Measurements from ENCODE around the gene FOSL2.

The FOSL2 gene

DNA sequence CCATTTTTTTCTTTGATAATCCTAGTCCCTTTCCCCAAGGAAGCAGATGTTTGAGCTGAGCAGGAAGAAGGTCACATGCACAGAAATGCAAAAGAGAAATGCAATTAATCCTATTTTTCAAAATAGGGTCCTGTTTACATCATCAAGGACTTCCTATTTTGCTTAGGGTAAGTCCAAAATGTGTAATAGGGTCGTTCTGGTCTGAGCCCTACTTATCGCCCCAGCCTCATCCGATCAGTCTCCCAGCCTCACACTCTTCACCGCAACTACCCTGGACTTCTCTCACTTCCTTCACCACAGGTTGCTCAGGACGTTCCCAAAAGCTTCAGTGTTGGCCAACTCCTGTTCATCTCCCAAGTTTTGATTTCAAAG is 32.8 kb downstream of the FOSL2 start:
- TF ChIP-seq, protein P1, sequence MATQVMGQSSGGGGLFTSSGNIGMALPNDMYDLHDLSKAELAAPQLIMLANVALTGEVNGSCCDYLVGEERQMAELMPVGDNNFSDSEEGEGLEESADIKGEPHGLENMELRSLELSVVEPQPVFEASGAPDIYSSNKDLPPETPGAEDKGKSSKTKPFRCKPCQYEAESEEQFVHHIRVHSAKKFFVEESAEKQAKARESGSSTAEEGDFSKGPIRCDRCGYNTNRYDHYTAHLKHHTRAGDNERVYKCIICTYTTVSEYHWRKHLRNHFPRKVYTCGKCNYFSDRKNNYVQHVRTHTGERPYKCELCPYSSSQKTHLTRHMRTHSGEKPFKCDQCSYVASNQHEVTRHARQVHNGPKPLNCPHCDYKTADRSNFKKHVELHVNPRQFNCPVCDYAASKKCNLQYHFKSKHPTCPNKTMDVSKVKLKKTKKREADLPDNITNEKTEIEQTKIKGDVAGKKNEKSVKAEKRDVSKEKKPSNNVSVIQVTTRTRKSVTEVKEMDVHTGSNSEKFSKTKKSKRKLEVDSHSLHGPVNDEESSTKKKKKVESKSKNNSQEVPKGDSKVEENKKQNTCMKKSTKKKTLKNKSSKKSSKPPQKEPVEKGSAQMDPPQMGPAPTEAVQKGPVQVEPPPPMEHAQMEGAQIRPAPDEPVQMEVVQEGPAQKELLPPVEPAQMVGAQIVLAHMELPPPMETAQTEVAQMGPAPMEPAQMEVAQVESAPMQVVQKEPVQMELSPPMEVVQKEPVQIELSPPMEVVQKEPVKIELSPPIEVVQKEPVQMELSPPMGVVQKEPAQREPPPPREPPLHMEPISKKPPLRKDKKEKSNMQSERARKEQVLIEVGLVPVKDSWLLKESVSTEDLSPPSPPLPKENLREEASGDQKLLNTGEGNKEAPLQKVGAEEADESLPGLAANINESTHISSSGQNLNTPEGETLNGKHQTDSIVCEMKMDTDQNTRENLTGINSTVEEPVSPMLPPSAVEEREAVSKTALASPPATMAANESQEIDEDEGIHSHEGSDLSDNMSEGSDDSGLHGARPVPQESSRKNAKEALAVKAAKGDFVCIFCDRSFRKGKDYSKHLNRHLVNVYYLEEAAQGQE (IDR thresholded peaks at IDR 0.05; ENCODE audit: low read depth) = no peak
- TF ChIP-seq EGR1 (IDR thresholded peaks at IDR 0.05) (no peak), CREB1 (IDR thresholded peaks at IDR 0.05; ENCODE audit: low read depth) (no peak), EP300 (IDR thresholded peaks at IDR 0.05; ENCODE audit: borderline replicate concordance) (no peak), ZBTB7A (IDR thresholded peaks at IDR 0.05; ENCODE audit: low read depth) (no peak), CEBPB (IDR thresholded peaks at IDR 0.05) (no peak)
- TF ChIP-seq, protein P2, sequence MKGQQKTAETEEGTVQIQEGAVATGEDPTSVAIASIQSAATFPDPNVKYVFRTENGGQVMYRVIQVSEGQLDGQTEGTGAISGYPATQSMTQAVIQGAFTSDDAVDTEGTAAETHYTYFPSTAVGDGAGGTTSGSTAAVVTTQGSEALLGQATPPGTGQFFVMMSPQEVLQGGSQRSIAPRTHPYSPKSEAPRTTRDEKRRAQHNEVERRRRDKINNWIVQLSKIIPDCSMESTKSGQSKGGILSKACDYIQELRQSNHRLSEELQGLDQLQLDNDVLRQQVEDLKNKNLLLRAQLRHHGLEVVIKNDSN (IDR thresholded peaks at IDR 0.05) = no peak

DNA sequence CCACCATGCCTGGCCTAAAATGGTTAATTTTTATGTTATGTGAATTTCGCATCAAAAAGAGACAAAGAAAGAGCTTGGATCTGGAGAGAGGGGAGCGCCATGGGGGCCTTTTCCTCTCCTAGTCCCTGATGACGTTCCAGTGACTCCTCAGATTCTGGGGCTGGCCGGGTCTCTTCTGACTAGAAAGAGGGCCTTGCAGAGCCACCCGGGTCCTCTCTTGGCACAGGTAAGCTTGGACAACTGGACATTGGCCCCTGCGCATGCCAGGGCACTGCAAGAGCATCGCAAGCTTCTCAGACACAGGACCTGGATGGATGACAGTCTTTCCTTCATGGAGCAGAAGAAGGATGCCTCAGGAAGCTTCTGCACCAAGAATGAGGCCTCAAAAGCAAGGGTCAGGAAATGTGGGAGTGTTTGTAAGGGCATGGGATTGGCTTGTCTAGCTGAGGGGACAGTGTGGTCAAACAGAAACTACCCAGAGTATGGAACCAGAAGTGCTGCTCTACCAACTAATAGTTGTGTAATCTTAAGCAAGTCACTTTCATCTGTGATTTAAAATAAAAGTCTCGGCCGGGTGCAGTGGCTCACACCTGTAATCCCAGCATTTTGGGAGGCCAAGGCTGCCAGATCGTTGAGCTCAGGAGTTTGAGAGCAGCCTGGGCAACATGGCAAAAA is 35.2 kb downstream of the FOSL2 start:
- TF ChIP-seq EGR1 (IDR thresholded peaks at IDR 0.05) = no peak
- TF ChIP-seq CREB1 (IDR thresholded peaks at IDR 0.05; ENCODE audit: low read depth) = no peak
- TF ChIP-seq FOXM1 (IDR thresholded peaks at IDR 0.05; ENCODE audit: borderline replicate concordance, low read depth) = no peak
- TF ChIP-seq, protein P1 (IDR thresholded peaks at IDR 0.05; ENCODE audit: low read depth) = no peak
- no peak for TF ChIP-seq CEBPB (IDR thresholded peaks at IDR 0.05)
- TF ChIP-seq ZBTB7A (IDR thresholded peaks at IDR 0.05; ENCODE audit: low read depth) = no peak
- TF ChIP-seq, protein P2 (IDR thresholded peaks at IDR 0.05) = no peak
- TF ChIP-seq YY1 (IDR thresholded peaks at IDR 0.05; ENCODE audit: low read depth) = no peak
- TF ChIP-seq EP300 (IDR thresholded peaks at IDR 0.05; ENCODE audit: borderline replicate concordance) = no peak
- TF ChIP-seq RAD21 (IDR thresholded peaks at IDR 0.05; ENCODE audit: low read depth) = no peak
- no peak for TF ChIP-seq TEAD4 (IDR thresholded peaks at IDR 0.05)

DNA sequence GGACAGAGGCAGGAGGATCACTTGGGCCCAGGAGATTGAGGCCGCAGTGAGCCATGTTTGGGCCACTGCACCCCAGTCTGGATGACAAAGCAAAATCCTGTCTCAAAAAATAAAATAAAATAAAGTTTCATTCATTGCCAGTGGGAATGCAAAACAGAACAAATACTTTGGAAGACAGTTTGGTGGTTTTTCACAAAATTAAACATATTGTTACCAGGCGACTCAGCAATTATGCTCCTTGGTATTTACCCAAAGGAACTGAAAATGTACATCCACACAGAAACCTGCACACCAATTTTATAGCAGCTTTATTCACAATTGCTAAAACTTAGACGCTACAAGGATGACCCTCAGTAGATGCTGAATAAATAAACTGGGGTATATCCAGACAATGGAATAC is 35.8 kb downstream of the FOSL2 start:
- no peak for TF ChIP-seq CEBPB (IDR thresholded peaks at IDR 0.05)
- no peak for TF ChIP-seq TEAD4 (IDR thresholded peaks at IDR 0.05)
- TF ChIP-seq, protein P2 (IDR thresholded peaks at IDR 0.05) = no peak
- no peak for TF ChIP-seq NFIC (IDR thresholded peaks at IDR 0.05)
- TF ChIP-seq, protein P3, sequence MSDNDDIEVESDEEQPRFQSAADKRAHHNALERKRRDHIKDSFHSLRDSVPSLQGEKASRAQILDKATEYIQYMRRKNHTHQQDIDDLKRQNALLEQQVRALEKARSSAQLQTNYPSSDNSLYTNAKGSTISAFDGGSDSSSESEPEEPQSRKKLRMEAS (IDR thresholded peaks at IDR 0.05) = no peak
- no peak for TF ChIP-seq CREB1 (IDR thresholded peaks at IDR 0.05; ENCODE audit: low read depth)
- TF ChIP-seq TCF12 (IDR thresholded peaks at IDR 0.05; ENCODE audit: low read depth) = no peak
- TF ChIP-seq EP300 (IDR thresholded peaks at IDR 0.05; ENCODE audit: borderline replicate concordance) = no peak
- no peak for TF ChIP-seq EGR1 (IDR thresholded peaks at IDR 0.05)
- TF ChIP-seq RAD21 (IDR thresholded peaks at IDR 0.05; ENCODE audit: low read depth) = no peak
- TF ChIP-seq ZBTB7A (IDR thresholded peaks at IDR 0.05; ENCODE audit: low read depth) = no peak
- TF ChIP-seq YY1 (IDR thresholded peaks at IDR 0.05; ENCODE audit: low read depth) = no peak
- no peak for TF ChIP-seq TAF1 (IDR thresholded peaks at IDR 0.05; ENCODE audit: low read depth)
- TF ChIP-seq FOXM1 (IDR thresholded peaks at IDR 0.05; ENCODE audit: borderline replicate concordance, low read depth) = no peak
- TF ChIP-seq, protein P1 (IDR thresholded peaks at IDR 0.05; ENCODE audit: low read depth) = no peak

DNA sequence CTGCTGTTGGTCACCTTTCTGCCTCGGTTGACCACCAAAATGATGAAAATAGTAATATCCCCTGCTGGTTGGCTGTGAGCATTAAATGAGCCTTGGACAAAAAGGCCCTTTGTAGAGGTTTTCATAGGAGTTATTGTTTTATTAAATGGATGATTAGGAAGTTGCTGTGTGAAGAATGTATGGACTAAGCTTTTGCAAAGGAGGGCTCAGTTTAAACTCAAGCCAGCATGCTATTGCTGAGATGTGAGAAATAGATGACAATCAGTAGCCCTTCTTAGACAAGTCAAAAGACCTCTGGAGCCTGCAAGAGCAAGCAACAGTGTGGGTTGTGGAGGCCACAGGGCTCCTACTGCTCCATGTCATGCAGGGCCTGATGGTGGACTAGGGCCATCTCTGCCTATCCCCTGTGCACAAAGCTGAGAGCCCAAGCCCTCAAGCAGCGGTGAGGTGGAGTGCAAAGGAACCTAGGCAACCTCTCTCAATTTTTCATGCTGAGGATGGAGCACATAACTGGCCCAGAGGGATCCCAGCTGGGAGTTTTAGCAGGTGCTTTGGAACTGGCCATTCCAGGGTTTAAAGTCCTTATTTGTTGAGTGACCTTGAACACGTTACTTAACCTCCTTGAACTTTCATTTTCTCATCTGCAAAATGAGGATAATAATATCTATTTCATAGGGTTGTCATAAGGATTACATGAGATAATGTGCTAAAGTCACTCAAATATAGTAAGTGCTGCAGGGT is 37.1 kb downstream of the FOSL2 start:
- no peak for TF ChIP-seq EGR1 (IDR thresholded peaks at IDR 0.05)
- TF ChIP-seq RAD21 (IDR thresholded peaks at IDR 0.05; ENCODE audit: low read depth) = no peak
- TF ChIP-seq FOXM1 (IDR thresholded peaks at IDR 0.05; ENCODE audit: borderline replicate concordance, low read depth) = no peak
- TF ChIP-seq CREB1 (IDR thresholded peaks at IDR 0.05; ENCODE audit: low read depth) = no peak
- no peak for TF ChIP-seq EP300 (IDR thresholded peaks at IDR 0.05; ENCODE audit: borderline replicate concordance)
- no peak for TF ChIP-seq TCF12 (IDR thresholded peaks at IDR 0.05; ENCODE audit: low read depth)
- no peak for TF ChIP-seq TEAD4 (IDR thresholded peaks at IDR 0.05)
- no peak for TF ChIP-seq ZBTB7A (IDR thresholded peaks at IDR 0.05; ENCODE audit: low read depth)
- TF ChIP-seq TAF1 (IDR thresholded peaks at IDR 0.05; ENCODE audit: low read depth) = no peak
- TF ChIP-seq, protein P3 (IDR thresholded peaks at IDR 0.05) = no peak
- TF ChIP-seq, protein P1 (IDR thresholded peaks at IDR 0.05; ENCODE audit: low read depth) = no peak
- no peak for TF ChIP-seq CEBPB (IDR thresholded peaks at IDR 0.05)
- TF ChIP-seq YY1 (IDR thresholded peaks at IDR 0.05; ENCODE audit: low read depth) = no peak
